ENCODE data around the gene DMRT2. TPM values are rescaled to one million over a fixed set of nuclear protein-coding genes. Genes with fewer than 3 reads are reported as not detected.

DMRT2 gene
- total RNA-seq, 1 experiment from 2014 or later, result not detected

- Histone ChIP-seq H3K9me2 (replicated peaks; ENCODE audit: low read length) (no peaks in the 10 kb centered on the region), H3K27me3 (ENCODE audit: low read length) (no peaks in the 10 kb centered on the region), H3K4me1 (ENCODE audit: insufficient read depth, low read length) (peaks cover 29% of the 10 kb centered on the region), H4K20me1 (ENCODE audit: low read length) (no peaks in the 10 kb centered on the region), H3K9ac (ENCODE audit: low read length) (no peak overlapping the region), H3K36me3 (ENCODE audit: low read depth, low read length) (no peaks in the 10 kb centered on the region), H3K4me3 (ENCODE audit: low read length) (no peak overlapping the region), H3K9me3 (ENCODE audit: low read length) (no peaks in the 10 kb centered on the region), H2AFZ (ENCODE audit: low read length) (no peak overlapping the region), H3K79me2 (ENCODE audit: low read length) (no peaks in the 10 kb centered on the region), H3K4me2 (ENCODE audit: low read length) (no peak overlapping the region), H3F3A (ENCODE audit: low read length, unreplicated experiment) (no peaks in the 10 kb centered on the region), H3K27ac (ENCODE audit: low read length) (no peak overlapping the region)
- CTCF ChIA-PET, result no interaction called here
- TF ChIP-seq EZH2phosphoT487 (IDR thresholded peaks at IDR 0.05; ENCODE audit: borderline replicate concordance, low read length) (no peak), CTCF (conservative IDR thresholded peaks at IDR 0.05; ENCODE audit: low read depth, low read length) (no peak), EZH2 (IDR thresholded peaks at IDR 0.05; ENCODE audit: low read length, unreplicated experiment) (no peak)
- ATAC-seq (no peak), DNase-seq (no peak)
- intact Hi-C loops (cut with micrococcal nuclease), result no loop called here
- POLR2A ChIA-PET (ENCODE audit: unreplicated experiment), result no interaction called here
- no TSS peak for BruUV-seq (replicated peaks)
Measured at GRCh38 chr9:1052365-1053281, 2.5 kb downstream of the DMRT2 start.

DNA sequence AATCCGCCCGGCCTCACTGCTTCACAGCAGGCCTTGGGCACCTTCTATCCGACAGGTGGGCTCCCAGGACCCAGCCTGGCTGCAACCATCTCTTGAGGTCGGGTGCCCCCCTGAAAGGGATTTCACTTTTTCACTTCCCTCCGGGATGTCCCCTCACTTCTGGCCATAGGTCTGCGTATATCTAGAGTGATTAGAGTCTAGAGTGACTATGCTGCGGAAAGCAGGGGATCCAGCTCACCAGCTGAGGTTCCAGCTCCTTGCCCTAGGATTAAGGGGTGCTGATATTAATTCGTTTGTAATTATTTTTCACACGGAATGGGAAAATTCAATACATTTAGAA lies 3.1 kb downstream of the DMRT2 start:
- Histone ChIP-seq H3F3A (ENCODE audit: low read length, unreplicated experiment) (no peaks in the 10 kb centered on the region), H3K9me3 (ENCODE audit: low read length) (no peaks in the 10 kb centered on the region), H3K27me3 (ENCODE audit: low read length) (no peaks in the 10 kb centered on the region), H3K4me2 (ENCODE audit: low read length) (no peak overlapping the region), H3K27ac (ENCODE audit: low read length) (no peak overlapping the region), H4K20me1 (ENCODE audit: low read length) (no peaks in the 10 kb centered on the region), H3K9me2 (replicated peaks; ENCODE audit: low read length) (no peaks in the 10 kb centered on the region), H3K36me3 (ENCODE audit: low read depth, low read length) (no peaks in the 10 kb centered on the region), H3K79me2 (ENCODE audit: low read length) (no peaks in the 10 kb centered on the region), H3K4me1 (ENCODE audit: insufficient read depth, low read length) (peaks cover 36% of the 10 kb centered on the region), H2AFZ (ENCODE audit: low read length) (no peak overlapping the region), H3K9ac (ENCODE audit: low read length) (no peak overlapping the region), H3K4me3 (ENCODE audit: low read length) (no peak overlapping the region)
- TF ChIP-seq CTCF (conservative IDR thresholded peaks at IDR 0.05; ENCODE audit: low read depth, low read length), result no peak
- ChIA-PET POLR2A (ENCODE audit: unreplicated experiment) (no interaction called here), CTCF (no interaction called here)
- no TSS peak for BruUV-seq (replicated peaks)
- intact Hi-C loops (cut with micrococcal nuclease), result no loop called here
- ATAC-seq (no peak), DNase-seq (no peak)

DNA sequence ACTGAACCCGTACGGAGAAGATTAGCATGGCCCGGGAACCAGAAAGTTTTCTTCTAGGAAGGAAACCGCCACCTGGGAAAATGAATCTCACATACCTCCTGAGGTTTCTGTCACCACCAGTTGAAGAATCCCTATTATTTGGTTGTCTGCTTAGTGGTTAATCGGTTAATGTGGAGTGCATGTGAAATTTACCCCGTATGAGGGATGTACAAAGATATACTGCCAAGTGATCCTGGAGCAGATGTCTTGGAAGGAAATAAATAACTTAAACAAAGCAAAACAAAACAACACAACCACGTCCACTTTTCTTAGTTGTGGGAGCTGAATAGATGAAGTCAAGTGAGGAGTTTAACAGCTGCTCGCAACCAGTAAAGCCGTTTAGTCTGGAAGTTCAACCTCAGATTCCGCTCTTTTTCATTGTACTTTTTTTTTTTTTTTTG lies 3.8 kb downstream of the DMRT2 start:
- peaks cover 43% of the 10 kb centered on the region for H3K4me1 ChIP-seq (ENCODE audit: insufficient read depth, low read length)
- H3F3A ChIP-seq (ENCODE audit: low read length, unreplicated experiment), result no peaks in the 10 kb centered on the region
- H3K79me2 ChIP-seq (ENCODE audit: low read length), result no peaks in the 10 kb centered on the region
- TF ChIP-seq CTCF (conservative IDR thresholded peaks at IDR 0.05; ENCODE audit: low read depth, low read length), result no peak
- TF ChIP-seq EZH2phosphoT487 (IDR thresholded peaks at IDR 0.05; ENCODE audit: borderline replicate concordance, low read length), result no peak
- no peak for TF ChIP-seq EZH2 (IDR thresholded peaks at IDR 0.05; ENCODE audit: low read length, unreplicated experiment)
- no peak overlapping the region for H3K4me3 ChIP-seq (ENCODE audit: low read length)
- no peak overlapping the region for H2AFZ ChIP-seq (ENCODE audit: low read length)
- no peaks in the 10 kb centered on the region for H3K9me3 ChIP-seq (ENCODE audit: low read length)
- peak overlapping the region; percentile 90 for H3K27ac ChIP-seq (ENCODE audit: low read length)
- DNase-seq (no peak), ATAC-seq (no peak)
- CTCF ChIA-PET, result no interaction called here
- peak overlapping the region; percentile 64 for H3K9ac ChIP-seq (ENCODE audit: low read length)
- no TSS peak for BruUV-seq (replicated peaks)
- no peaks in the 10 kb centered on the region for H4K20me1 ChIP-seq (ENCODE audit: low read length)
- 0 out of 2 replicates have a peak overlapping the region, but pooled peaks have one; percentile 55 for H3K4me2 ChIP-seq (ENCODE audit: low read length)
- H3K9me2 ChIP-seq (replicated peaks; ENCODE audit: low read length), result no peaks in the 10 kb centered on the region
- intact Hi-C loops (cut with micrococcal nuclease), result no loop called here
- POLR2A ChIA-PET (ENCODE audit: unreplicated experiment), result no interaction called here
- H3K27me3 ChIP-seq (ENCODE audit: low read length), result no peaks in the 10 kb centered on the region
- no peaks in the 10 kb centered on the region for H3K36me3 ChIP-seq (ENCODE audit: low read depth, low read length)

Measured in PC-3 (cell line).